ENCODE results near the gene SORL1-AS1.

SORL1-AS1 gene

GRCh38 chr11:121474680-121475079, 21.9 kb upstream of the SORL1-AS1 start:
- no peak for DNase-seq

- DNase-seq = no peak
These were observed 20.5 kb upstream of the SORL1-AS1 start for GRCh38 chr11:121473064-121473777.

GRCh38 chr11:121472312-121472711, 19.5 kb upstream of the SORL1-AS1 start:
- no peak for DNase-seq

DNA sequence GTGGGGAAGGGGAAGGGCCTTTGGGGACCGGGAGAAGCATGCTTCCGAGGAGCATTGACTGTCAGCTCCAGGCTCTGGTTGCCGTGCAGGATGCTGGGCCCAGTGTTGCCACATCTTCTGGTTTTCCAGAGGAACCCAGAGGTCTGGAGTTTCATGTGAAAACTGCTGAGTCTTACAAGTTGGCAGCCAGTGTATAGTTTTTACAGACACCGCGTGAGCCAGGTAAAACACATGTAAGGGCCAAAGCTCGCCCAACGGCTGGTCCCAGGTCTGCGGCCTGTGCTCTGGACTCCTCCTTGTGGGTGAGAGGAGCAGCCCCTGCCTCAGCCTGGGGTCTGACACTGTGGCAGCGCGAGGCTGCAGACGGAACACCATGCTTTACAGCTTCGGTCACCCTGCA, 18.4 kb upstream of the SORL1-AS1 start:
- DNase-seq = no peak

DNA sequence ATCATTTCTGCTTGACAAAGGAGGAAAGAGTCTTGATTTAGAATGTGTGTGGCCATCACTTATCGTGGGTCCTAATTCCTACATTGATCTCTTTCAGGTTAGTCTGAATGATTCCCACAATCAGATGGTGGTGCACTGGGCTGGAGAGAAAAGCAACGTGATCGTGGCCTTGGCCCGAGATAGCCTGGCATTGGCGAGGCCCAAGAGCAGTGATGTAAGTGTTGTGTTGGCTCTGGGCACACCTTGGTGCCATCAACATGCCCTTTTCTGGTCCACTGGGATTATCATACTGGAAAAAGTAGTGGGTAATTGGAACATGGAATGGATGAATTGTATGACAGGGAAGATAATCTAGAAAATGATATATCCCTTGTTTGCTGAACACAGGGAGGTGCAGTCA, 17.1 kb upstream of the SORL1-AS1 start:
- no peak for DNase-seq

- DNase-seq = no peak
These were observed 15.2 kb upstream of the SORL1-AS1 start for GRCh38 chr11:121467965-121468364.

- DNase-seq = no peak
These were observed 14.7 kb upstream of the SORL1-AS1 start for GRCh38 chr11:121467471-121467870.

DNA sequence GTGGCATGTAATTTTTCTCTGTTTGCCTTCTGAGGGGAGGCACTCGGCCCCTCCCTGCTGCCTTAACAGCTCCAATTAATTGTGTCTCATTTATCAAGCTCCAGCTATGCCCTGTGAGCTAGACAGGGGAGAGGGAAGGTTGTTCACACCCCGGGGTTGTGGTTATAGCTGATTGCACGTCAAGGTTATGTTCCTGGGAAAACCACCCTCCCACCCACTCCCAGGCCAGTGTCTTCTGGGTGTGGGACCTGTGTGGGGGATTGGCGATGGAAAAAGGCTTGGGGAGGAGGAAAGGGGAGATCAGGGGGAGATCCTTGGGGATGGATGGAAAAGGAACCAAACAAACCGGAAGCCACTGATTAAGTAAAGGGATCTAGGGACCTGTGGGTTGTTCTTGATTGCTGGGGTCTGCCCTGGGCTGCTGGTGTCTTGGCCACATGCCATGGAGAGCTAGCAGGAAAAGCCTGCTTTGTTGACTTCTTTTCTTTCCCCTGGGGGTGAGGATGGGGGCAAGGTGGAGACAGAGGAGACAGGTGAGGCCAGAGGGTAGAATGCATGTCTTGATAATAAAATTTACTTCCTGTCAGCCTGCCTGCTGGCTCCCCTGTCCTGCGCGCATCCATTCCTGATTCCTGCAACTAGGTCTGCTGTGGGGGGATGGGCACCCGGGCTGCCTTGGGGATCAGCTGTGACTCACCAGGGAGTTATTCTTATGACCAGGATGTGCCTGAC, 13.5 kb upstream of the SORL1-AS1 start:
- DNase-seq = peak; percentile 82

- no peak for DNase-seq
These were observed 12.9 kb upstream of the SORL1-AS1 start for GRCh38 chr11:121465709-121466062.

DNA sequence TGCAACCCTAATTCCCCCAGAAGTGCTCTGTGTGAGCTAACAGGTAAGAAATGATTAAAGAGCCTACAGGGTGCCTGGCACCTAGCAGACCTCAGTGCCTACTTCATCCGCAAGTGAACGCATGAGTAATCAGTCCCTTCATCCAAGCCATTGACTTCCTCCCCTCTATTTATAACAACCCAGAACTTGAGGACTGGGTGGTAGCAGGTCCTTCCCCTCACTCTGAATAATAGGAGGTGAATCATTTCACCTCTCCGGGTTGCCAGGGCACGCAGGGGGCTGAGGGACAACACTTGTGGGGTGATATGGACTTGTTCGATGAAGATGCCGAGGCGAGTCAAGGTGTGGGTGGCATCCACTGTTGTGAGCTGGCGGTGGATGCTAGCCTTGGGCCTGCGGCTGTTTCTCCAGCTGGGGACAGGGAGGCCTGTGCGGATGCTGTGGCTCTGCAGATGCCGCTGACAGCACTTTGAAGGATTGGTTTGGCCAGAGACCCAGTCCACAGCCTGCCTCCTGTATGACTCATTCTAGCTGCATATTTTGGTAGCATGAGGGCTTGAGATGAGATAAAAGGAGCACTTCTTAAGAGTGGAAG, 11.7 kb upstream of the SORL1-AS1 start:
- DNase-seq = no peak

GRCh38 chr11:121463689-121464335, 11.0 kb upstream of the SORL1-AS1 start:
- DNase-seq = no peak

DNA sequence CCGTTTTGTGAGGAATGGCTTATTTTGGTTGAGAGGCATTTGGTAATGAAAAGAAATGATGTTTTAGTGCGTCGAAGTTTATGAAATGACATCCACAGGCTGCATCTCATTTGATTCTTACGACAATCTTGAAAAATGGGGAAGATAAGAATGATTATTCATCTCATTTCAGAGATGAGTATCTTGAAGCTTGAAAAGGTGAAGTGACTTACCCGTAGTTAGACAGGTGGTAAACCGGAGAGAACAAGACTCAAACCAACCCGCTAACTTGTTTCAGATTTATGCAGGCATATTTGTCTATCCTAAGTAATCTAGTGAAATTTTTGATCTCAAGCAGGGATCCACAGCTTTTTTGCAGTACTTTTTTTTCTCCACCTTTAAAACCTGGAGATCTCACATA, 9.1 kb upstream of the SORL1-AS1 start:
- DNase-seq = no peak

GRCh38 chr11:121460941-121461514, 8.3 kb upstream of the SORL1-AS1 start:
- DNase-seq = no peak

- DNase-seq = peak; percentile 42
These were observed 6.7 kb upstream of the SORL1-AS1 start for GRCh38 chr11:121459413-121460017.

- DNase-seq = no peak
These were observed 5.8 kb upstream of the SORL1-AS1 start for GRCh38 chr11:121458551-121458950.

DNA sequence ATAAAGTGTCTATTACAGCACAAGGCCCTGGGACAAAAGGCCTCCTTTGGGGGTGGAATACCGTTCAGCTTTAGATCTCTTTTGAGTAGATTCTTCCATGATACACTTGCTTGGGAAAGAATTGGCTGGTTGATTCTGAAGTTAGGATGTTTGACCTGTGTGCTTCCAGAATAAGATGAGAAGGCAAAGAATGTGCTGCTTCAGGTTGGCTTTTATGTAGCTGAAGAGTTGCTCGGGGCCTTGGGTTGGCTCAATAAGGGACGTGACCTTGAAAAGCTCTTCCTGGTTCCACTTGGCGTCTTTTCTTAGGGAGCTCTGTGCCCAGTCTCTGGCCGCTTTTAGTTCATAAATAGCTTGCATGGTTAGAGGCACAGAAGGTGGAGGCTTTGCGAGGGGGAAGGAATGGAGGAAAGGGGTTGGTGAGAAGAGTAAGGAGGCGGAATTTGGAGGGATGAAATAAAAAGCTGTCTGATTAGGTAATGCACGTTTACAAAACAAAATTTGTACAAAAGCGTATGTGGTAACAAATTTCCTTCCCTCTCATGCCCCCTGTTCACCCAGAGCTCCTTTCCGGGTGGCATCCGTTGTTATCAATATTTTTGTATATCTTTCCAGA, 4.2 kb upstream of the SORL1-AS1 start:
- no peak for DNase-seq

DNA sequence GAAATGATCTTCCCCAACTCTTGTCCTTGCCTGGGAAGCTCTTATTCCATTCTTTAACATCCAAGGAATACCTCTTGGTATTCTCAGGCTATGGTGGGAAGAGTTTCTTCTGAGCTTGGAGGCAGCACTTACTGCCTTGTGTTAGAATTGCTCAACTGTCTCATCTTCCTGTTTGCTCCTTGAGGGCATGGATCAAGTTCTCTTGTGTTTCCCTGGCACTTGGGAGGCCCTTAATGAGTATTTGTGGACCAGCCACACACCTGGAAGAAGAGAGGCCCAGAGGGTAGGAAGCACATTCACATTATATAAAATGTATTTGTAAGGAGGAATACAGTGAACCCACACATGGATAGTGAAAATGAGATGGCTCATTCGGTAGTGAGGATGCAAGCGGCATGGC, 3.4 kb upstream of the SORL1-AS1 start:
- DNase-seq = no peak

- DNase-seq = no peak
These were observed 2.3 kb upstream of the SORL1-AS1 start for GRCh38 chr11:121455115-121455514.

DNA sequence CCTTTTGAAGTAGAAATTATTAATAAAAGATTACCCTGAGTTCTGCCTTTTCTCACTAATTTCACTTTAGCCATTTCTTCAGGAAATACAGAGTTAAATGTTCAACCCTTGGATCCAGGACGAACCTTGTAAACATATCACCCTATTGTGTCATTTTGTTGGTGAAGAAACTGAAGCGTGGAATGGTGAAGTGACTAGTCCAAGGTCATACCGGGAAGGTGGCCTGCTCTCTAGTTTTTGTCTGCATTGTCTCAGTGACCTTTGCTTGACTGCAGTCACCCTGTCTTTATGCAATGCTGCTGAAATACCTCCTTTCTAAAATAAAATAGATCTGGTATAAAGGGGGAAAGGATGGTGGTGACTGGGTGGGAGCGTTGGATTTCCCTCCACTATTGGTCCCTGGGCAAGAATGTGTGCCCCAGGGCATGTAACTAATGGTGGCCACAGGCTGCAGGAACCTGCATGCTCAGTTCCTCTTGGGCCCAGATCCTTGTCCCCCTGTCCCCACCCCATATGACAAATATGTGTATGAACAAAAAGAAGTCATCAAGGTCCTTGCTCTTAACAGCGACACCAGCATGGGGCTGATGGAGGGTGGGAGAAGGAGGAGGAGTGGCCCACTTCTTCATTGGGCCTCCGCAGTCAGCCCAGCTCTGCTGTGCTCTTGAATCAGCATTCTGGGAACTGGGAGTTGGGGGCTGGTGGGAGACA, 977 bp upstream of the SORL1-AS1 start:
- DNase-seq = no peak

DNA sequence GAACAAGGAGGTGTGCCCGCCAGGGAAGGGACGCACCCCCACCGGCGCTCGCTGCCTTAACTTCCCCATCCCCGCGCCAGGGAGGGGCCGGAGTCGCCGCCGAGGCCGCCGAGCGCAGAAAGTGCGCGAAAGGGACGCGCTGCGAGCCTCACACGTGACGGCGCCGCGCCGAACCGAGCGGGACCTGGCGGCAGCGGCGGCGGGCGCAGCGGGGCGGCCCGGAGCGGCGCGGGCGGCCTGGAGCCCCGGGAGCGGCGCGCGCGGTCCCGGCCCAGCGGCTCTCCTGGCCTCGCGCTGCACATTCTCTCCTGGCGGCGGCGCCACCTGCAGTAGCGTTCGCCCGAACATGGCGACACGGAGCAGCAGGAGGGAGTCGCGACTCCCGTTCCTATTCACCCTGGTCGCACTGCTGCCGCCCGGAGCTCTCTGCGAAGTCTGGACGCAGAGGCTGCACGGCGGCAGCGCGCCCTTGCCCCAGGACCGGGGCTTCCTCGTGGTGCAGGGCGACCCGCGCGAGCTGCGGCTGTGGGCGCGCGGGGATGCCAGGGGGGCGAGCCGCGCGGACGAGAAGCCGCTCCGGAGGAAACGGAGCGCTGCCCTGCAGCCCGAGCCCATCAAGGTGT, 670 bp downstream of the SORL1-AS1 start, which contains the start of gene SORL1:
Gene SORL1, plus strand, starts transcription at position 329 of the 623 bp plus-strand sequence. Its CDS starts 18 bp downstream, at position 347.
- peak; percentile 77 for DNase-seq

Measured in NCI-H1092 treated with DMSO at 0.1 percent for 48 hours (cell line).